ENCODE measurements around the gene CROCC. TPM values are rescaled to one million over a fixed set of nuclear protein-coding genes. Genes with fewer than 3 reads are reported as not detected.
A peak's percentile ranks its signal among the peaks of the same experiment; 100 is the strongest.

The CROCC gene
- total RNA-seq, 1 donor from 2014 or later = 27.0 TPM

DNA sequence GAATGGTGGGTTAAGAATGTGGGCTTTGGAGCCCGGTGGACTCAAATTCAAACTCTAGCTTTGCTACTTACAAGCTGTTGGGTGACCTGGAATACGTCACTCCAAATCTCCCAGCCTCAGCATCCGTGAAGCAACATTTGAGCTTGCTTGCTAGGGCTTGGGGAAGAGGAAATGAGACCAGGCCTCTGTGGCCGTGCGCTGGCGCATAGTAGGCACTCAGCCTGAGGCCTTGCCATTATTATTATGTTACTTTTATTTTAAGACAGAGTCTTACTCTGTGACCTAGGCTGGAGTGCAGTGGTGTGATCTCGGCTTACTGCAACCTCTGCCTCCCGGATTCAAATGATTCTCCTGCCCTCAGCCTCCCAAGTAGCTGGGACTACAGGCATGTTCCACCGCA, 70.9 kb downstream of the CROCC start:
- Mint-ChIP-seq H3K27me3 (no peaks in the 10 kb centered on the region), H3K4me1 (no peaks in the 10 kb centered on the region), H3K4me3 (no peak overlapping the region), H3K36me3 (ENCODE audit: low read depth) (peaks cover 5% of the 10 kb centered on the region), H3K27ac (no peak overlapping the region), H3K9me3 (no peaks in the 10 kb centered on the region)
- intact Hi-C loops (cut with micrococcal nuclease) = no loop called here
- DNase-seq = no peak

DNA sequence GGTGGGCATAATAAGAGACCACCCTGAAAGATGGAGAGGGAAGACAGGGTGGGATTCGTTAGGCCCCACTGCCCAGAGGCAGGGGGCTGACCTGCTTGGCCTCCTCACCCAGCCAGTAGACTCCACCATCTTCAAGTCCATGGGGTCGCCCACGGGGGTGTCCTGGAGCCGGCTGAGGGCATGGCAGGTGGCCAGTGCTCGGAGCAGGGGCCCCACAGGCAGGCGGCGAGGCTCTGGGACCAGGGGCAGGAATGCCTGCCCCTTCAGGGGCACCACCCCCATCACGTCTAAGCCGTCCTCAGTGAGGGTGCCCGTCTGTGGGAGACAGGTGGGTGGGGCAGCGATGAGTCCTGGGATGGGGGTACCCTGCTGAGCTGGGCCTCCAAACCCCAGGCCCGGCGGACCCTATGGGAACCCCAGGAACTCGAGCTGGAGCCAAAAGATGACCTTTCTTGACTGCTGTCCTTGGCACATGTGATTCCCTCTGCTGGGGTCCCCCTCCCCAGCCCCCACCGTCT, 71.8 kb downstream of the CROCC start:
- Mint-ChIP-seq H3K4me3 (no peak overlapping the region), H3K36me3 (ENCODE audit: low read depth) (peaks cover 8% of the 10 kb centered on the region), H3K4me1 (no peaks in the 10 kb centered on the region), H3K9me3 (no peaks in the 10 kb centered on the region), H3K27ac (no peak overlapping the region), H3K27me3 (no peaks in the 10 kb centered on the region)
- intact Hi-C loops (cut with micrococcal nuclease) = no loop called here
- DNase-seq = no peak

DNA sequence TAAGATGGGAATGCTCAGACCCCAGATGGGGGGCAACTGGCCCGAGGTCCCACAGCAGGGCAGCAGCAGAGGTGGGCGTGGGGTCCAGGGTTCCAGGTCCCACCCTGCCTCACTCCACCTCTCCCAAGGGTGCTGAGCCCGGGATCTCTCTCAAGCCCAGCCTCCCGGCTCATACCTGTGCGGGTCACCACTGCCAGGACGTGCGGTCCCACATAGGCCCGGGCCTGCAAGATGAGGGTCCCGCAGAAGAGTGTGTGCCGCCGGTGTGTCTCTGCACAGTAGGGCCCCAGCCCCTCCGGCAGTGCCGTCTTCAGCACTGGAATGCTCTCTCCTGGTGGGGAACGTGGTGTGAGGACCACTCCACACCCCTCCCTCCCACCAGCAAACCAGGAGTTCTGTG, 75.1 kb downstream of the CROCC start:
- no peaks in the 10 kb centered on the region for H3K9me3 Mint-ChIP-seq
- H3K27me3 Mint-ChIP-seq = no peaks in the 10 kb centered on the region
- no peak for DNase-seq
- H3K4me1 Mint-ChIP-seq = no peaks in the 10 kb centered on the region
- H3K27ac Mint-ChIP-seq = no peak overlapping the region
- intact Hi-C loops (cut with micrococcal nuclease) = no loop called here
- H3K36me3 Mint-ChIP-seq (ENCODE audit: low read depth) = peaks cover 14% of the 10 kb centered on the region
- no peak overlapping the region for H3K4me3 Mint-ChIP-seq

DNA sequence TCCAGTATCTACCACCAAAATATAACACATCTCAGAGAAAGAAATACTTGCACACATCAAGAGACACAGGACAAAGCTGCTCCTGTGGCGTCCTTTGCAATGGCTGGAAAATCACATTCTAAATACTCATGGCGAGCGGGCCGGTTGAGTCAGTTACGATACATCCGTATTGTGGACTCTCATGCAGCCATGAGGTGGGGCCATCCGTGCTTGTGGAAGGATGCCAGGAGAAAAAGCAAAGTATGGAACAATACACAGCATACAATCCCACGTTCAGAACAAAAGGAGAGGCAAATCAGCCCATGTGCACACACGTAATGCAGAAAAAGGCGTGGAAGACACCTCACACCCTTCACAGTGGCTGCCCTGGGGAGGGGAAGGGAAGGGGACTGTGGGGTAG, 76.9 kb downstream of the CROCC start:
- no peak overlapping the region for H3K4me3 Mint-ChIP-seq
- no peak for DNase-seq
- peaks cover 19% of the 10 kb centered on the region for H3K36me3 Mint-ChIP-seq (ENCODE audit: low read depth)
- no peaks in the 10 kb centered on the region for H3K9me3 Mint-ChIP-seq
- H3K27ac Mint-ChIP-seq = peak overlapping the region; percentile 20
- H3K4me1 Mint-ChIP-seq = no peaks in the 10 kb centered on the region
- H3K27me3 Mint-ChIP-seq = no peaks in the 10 kb centered on the region
- intact Hi-C loops (cut with micrococcal nuclease) = no loop called here

DNA sequence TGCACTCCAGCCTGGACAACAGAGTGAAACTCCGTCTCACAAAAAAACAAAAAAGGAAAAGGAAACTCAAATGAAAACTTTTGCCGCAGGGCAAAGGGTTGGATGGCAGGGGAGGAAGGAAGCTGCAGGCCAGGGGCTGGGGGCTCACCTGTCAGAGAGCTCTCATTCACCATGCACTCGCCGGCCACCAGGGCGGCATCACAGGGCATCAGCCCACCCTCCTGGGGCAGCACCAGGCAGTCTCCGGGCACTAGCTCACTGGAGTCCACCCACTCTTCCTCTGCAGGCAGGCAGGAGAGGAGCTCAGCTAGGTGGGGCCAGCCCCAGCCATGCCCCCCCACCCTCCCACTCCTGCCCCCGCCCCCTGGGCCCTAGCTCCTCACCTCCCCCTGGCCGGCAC, 78.1 kb downstream of the CROCC start:
- H3K9me3 Mint-ChIP-seq = no peaks in the 10 kb centered on the region
- H3K4me3 Mint-ChIP-seq = no peak overlapping the region
- H3K4me1 Mint-ChIP-seq = no peaks in the 10 kb centered on the region
- no peak for DNase-seq
- H3K27ac Mint-ChIP-seq = no peak overlapping the region
- H3K27me3 Mint-ChIP-seq = no peaks in the 10 kb centered on the region
- intact Hi-C loops (cut with micrococcal nuclease) = no loop called here
- peaks cover 26% of the 10 kb centered on the region for H3K36me3 Mint-ChIP-seq (ENCODE audit: low read depth)

DNA sequence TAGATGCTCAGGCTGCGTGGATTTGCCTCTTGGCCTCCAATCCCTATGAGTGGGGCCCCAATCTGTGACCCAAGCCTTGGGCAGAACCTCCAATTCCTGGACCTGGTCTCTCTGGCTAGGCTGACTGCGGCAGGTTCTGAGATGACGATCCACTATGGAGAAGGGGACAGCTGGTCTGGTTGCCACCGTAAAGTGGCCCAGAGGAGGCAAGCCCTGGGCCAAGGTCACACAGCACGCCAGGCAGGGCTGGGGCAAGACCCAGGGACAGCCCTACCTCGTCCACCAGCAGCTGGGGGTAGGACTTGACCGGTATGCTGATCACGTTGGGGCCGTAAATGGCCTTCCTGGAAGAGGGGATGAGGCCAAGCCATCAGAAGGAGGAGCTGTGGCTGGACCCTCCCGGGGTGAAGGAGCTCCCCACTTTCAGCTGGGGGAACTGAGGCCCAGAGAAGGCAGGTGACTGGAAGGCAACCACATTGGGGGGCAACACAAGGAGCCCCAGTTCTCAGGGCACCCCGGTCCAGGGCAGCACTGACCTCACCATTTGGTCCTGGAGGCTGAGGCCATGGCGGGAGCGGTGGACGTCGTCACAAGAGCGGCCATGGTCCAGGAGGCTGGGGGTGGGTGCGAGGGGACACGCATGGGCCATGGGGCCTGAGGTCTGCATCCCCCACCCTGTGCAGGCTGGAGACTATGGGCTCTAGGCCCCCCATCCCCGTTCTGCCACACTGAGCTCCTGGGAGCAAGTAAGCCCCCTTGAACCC, 80.2 kb downstream of the CROCC start:
- no peaks in the 10 kb centered on the region for H3K4me1 Mint-ChIP-seq
- DNase-seq = no peak
- no peaks in the 10 kb centered on the region for H3K9me3 Mint-ChIP-seq
- H3K27ac Mint-ChIP-seq = no peak overlapping the region
- H3K4me3 Mint-ChIP-seq = no peak overlapping the region
- intact Hi-C loops (cut with micrococcal nuclease) = no loop called here
- H3K27me3 Mint-ChIP-seq = no peaks in the 10 kb centered on the region
- peaks cover 23% of the 10 kb centered on the region for H3K36me3 Mint-ChIP-seq (ENCODE audit: low read depth)

DNA sequence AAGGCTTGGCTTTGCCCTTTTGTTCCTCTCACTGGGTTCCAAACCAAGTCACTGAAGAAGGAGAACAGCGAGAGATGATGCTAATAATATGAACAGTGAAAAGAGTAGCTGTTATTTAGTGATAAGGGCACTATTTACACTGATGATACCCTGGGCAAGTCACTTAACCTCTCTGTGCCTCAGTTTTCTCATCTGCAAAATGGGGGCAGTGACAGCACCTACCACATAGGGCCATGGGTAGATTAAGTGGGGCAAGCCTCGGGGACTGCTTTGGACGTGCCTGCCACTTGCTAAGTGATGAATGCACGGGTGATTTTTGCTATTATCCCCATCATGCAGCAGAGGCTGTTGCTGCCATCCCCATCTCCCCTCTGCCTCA, 80.8 kb downstream of the CROCC start:
- Mint-ChIP-seq H3K27ac (no peak overlapping the region), H3K4me3 (no peak overlapping the region), H3K36me3 (ENCODE audit: low read depth) (peaks cover 23% of the 10 kb centered on the region), H3K9me3 (no peaks in the 10 kb centered on the region), H3K27me3 (no peaks in the 10 kb centered on the region), H3K4me1 (no peaks in the 10 kb centered on the region)
- no peak for DNase-seq
- intact Hi-C loops (cut with micrococcal nuclease) = no loop called here

DNA sequence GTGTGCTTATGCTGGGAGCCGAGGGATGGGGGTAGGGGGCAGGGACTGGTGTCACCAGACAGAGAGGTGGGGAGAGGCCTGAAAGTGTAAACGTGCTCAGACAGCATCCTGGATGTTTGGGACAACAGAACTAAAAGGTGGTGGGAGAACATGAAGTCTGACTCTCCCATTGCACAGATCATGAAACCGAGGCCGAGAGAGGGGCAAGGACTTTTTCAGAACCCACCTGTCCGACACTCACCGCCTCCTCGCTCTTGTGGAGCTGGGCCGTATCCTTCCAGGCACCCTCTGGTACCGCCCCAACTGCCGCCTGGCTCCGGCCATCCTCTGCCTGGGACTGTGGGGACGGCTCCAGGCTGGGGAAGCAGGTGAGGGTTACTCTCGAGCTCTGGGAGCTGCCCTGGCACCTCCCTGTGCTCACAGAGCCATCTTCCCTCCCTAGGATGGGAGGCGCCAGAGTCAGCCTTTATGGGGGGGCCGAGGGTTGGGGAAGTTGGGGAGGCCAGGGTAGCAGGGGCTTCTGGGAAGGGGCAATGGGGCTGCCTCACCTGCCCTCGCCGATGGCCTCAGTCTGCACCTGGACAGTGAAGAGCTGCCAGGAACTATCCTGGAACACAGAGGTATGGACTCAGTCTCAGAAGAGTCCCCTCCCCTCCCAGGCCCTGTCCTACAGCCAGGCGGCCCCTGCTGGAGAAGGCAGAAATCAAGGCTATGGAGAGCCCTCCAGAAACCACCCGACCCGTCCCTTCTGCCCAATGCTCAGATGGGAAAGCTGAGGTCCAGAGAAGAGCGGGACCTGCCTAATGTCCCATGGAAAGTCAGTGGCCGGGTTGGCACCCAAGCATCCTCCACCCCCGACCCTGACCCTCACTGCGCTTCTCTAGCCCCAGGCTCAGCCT, 83.0 kb downstream of the CROCC start:
- Mint-ChIP-seq H3K27me3 (no peaks in the 10 kb centered on the region), H3K36me3 (ENCODE audit: low read depth) (peaks cover 15% of the 10 kb centered on the region), H3K4me3 (no peak overlapping the region), H3K9me3 (no peaks in the 10 kb centered on the region), H3K4me1 (no peaks in the 10 kb centered on the region), H3K27ac (no peak overlapping the region)
- no peak for DNase-seq
- intact Hi-C loops (cut with micrococcal nuclease) = no loop called here

DNA sequence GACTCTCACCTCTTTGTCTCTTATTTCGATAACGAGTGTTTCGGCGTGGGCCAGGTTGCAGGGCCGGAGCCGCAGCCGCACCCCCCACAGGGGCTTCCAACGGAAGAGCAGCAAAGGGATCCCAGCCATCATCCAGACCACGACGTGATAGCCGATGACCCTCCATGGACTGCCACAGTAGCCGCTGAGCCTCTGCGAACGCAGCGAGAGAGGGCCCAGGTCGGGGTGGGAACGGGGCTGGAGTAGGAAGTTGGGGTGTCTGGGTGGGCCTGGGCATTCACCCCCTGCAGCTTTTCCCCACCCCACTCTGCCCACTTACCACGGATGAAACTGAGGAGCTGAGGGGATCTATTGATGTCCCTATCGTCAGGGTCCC, 83.6 kb downstream of the CROCC start:
- H3K9me3 Mint-ChIP-seq = no peaks in the 10 kb centered on the region
- no peaks in the 10 kb centered on the region for H3K27me3 Mint-ChIP-seq
- DNase-seq = no peak
- H3K27ac Mint-ChIP-seq = no peak overlapping the region
- intact Hi-C loops (cut with micrococcal nuclease) = no loop called here
- H3K4me1 Mint-ChIP-seq = peaks cover 4% of the 10 kb centered on the region
- H3K36me3 Mint-ChIP-seq (ENCODE audit: low read depth) = peaks cover 14% of the 10 kb centered on the region
- no peak overlapping the region for H3K4me3 Mint-ChIP-seq

DNA sequence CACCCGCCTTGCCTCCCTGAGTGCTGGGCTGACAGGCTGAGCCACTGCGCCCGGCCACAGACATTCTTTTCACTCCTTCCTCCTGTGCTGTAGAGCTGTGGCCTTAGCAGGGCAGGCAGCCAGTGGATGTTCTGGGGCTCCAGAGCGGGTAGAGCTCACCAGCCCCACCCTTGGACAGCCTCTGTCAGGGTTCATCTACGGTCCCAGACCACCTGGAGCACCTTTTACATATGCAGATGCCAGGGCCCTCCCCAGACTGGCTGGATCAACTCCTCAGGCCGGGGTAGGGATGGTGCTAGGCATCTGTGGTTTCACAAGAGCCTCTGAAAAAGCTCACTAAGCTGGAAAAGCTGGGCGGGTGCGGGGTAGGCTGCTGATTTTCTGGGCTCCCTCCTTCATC, 85.4 kb downstream of the CROCC start:
- Mint-ChIP-seq H3K4me1 (peaks cover 15% of the 10 kb centered on the region), H3K27ac (no peak overlapping the region), H3K9me3 (no peaks in the 10 kb centered on the region), H3K36me3 (ENCODE audit: low read depth) (peaks cover 10% of the 10 kb centered on the region), H3K4me3 (no peak overlapping the region), H3K27me3 (no peaks in the 10 kb centered on the region)
- no peak for DNase-seq
- intact Hi-C loops (cut with micrococcal nuclease) = no loop called here

DNA sequence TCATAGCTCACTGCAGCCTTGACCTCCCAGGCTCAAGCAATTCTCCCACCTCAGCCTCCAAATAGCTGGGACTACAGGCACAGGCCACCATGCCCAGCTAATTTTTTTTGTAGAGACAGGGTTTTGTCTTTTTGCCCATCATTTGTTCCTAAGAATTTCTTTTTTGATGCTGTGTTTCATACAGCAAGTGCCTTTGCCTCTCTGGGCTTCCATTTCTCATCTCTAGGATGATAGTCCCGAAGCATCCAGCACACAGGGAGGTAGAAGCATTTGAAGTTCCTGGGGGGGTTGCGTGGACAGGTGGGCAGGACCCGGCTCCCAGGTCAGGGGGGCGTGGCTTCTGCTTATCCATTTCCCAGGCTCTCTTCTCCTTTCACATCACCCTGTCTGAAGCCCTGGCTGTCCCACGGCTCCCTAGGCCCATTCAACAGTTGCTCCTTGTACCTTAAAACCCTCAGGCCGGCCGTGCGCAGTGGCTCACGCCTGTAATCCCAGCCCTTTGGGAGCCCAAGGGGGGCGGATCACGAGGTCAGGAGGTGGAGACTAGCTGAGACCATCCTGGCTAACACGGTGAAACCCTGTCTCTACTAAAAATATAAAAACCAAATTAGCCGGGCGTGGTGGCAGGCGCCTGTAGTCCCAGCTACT, 86.6 kb downstream of the CROCC start:
- no peak overlapping the region for H3K27ac Mint-ChIP-seq
- H3K9me3 Mint-ChIP-seq = no peaks in the 10 kb centered on the region
- no peaks in the 10 kb centered on the region for H3K27me3 Mint-ChIP-seq
- peaks cover 9% of the 10 kb centered on the region for H3K36me3 Mint-ChIP-seq (ENCODE audit: low read depth)
- DNase-seq = no peak
- H3K4me3 Mint-ChIP-seq = no peak overlapping the region
- peaks cover 16% of the 10 kb centered on the region for H3K4me1 Mint-ChIP-seq
- intact Hi-C loops (cut with micrococcal nuclease) = no loop called here

DNA sequence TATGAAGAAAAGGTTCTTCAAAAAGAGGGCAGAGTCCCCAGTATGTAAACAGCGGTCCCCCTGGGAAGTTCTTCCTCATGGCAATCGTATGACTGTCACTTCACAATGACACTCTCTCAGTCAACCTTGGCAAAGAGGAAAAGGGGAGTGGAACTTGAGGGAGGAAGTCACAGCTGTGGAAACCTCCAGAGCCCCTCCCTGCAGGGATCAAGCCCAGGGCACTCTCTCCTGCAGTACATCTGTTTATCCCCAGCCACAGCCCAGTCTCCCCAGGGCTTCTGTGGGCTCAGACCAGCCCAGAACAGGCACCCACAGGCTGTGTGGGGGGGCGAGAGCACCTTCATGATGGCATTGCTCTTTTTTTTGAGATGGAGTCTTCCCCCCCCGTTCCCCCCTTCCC, 88.0 kb downstream of the CROCC start:
- no peaks in the 10 kb centered on the region for H3K9me3 Mint-ChIP-seq
- DNase-seq = no peak
- no peak overlapping the region for H3K27ac Mint-ChIP-seq
- H3K36me3 Mint-ChIP-seq (ENCODE audit: low read depth) = no peaks in the 10 kb centered on the region
- peaks cover 18% of the 10 kb centered on the region for H3K4me1 Mint-ChIP-seq
- peak overlapping the region; percentile 86 for H3K4me3 Mint-ChIP-seq
- H3K27me3 Mint-ChIP-seq = no peaks in the 10 kb centered on the region
- intact Hi-C loops (cut with micrococcal nuclease) = loop anchor here (5.0 kb wide), 1 partner anchor 97 kb away; no protein-coding TSS in a partner anchor

DNA sequence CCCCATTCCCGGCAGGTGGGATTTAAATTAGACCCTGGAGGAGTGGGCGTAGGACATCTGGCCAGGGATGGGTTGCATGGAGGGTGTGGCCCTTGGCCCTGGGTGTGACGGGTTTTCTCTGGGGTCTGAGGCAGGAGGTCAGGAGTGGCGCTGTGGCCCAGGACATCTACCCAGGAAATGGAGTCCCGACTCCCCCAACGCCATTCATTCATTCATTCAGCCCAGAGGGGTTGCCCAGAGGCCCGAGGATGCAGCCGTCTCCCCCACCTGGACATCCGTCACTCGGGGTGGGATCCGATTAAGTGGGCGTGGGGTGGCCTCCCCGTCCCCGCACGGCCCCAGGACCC, 89.3 kb downstream of the CROCC start:
- peak overlapping the region; percentile 86 for H3K4me3 Mint-ChIP-seq
- H3K27me3 Mint-ChIP-seq = no peaks in the 10 kb centered on the region
- intact Hi-C loops (cut with micrococcal nuclease) = loop anchor here (5.0 kb wide), 1 partner anchor 99 kb away; no protein-coding TSS in a partner anchor
- no peaks in the 10 kb centered on the region for H3K36me3 Mint-ChIP-seq (ENCODE audit: low read depth)
- peaks cover 18% of the 10 kb centered on the region for H3K4me1 Mint-ChIP-seq
- H3K27ac Mint-ChIP-seq = peak overlapping the region; percentile 68
- no peaks in the 10 kb centered on the region for H3K9me3 Mint-ChIP-seq
- peak; percentile 60 for DNase-seq
